GM20000 (cell line): Measurements from ENCODE around the gene GJA8.
"Not testable (repeated sequence)": the region's sequence is repeated elsewhere in the genome, so short reads cannot be mapped to it uniquely, and the experiment has no call there.

Experiments
- DNase-seq: peaks from one replicate; pipeline ENCODE4 v3.0.0; 2012; ENCODE audit warnings: low spot score
- CTCF ChIP-seq: IDR thresholded peaks from 2 replicates; pipeline ENCODE4 v1.5.1; 2012; ENCODE audit warnings: mild to moderate bottlenecking, control low read depth; ENCODE audit errors: extremely low read depth, missing control alignments

Gene GJA8

GRCh38 chr1:147902253-147902845, at the start of gene GJA8:
GJA8 (plus strand) TSS chr1:147902795; CDS start chr1:147907956, 5,161 bp downstream.
- TF ChIP-seq CTCF, result no peak
- no peak for DNase-seq

GRCh38 chr1:147853391-147853790, 49.2 kb upstream of the GJA8 start:
- no peak for TF ChIP-seq CTCF

GRCh38 chr1:147854989-147855388, 47.6 kb upstream of the GJA8 start:
- not testable (repeated sequence) for DNase-seq

More at GRCh38 chr1:147853391-147853790, 49.2 kb upstream of the GJA8 start:
- DNase-seq, result no peak

- not testable (repeated sequence) for DNase-seq
Measured at GRCh38 chr1:147855996-147856395, 46.6 kb upstream of the GJA8 start.

GRCh38 chr1:147867204-147867603, 35.4 kb upstream of the GJA8 start:
- DNase-seq, result not testable (repeated sequence)

- no peak for TF ChIP-seq CTCF
- DNase-seq, result no peak
Measured at GRCh38 chr1:147878022-147878421, 24.6 kb upstream of the GJA8 start.

- TF ChIP-seq CTCF, result no peak
Measured at GRCh38 chr1:147879911-147880310, 22.7 kb upstream of the GJA8 start.

GRCh38 chr1:147882535-147882934, 20.1 kb upstream of the GJA8 start:
- DNase-seq, result no peak
- TF ChIP-seq CTCF, result no peak

More at GRCh38 chr1:147879911-147880310, 22.7 kb upstream of the GJA8 start:
- no peak for DNase-seq

- peak; percentile 55 for TF ChIP-seq CTCF
- peak; percentile 56 for DNase-seq
Measured at GRCh38 chr1:147890177-147890790, 12.3 kb upstream of the GJA8 start.
